UCSD-AML1 (cell line): ENCODE measurements around the gene FJX1.
A peak's percentile ranks its signal among the peaks of the same experiment; 100 is the strongest.

Experiments
- DNase-seq: peaks from one replicate; lab custom pipeline; 2025; ENCODE audit not compliant: unreplicated experiment; lab: John Stamatoyannopoulos, UW

FJX1 gene, protein sequence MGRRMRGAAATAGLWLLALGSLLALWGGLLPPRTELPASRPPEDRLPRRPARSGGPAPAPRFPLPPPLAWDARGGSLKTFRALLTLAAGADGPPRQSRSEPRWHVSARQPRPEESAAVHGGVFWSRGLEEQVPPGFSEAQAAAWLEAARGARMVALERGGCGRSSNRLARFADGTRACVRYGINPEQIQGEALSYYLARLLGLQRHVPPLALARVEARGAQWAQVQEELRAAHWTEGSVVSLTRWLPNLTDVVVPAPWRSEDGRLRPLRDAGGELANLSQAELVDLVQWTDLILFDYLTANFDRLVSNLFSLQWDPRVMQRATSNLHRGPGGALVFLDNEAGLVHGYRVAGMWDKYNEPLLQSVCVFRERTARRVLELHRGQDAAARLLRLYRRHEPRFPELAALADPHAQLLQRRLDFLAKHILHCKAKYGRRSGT

DNA sequence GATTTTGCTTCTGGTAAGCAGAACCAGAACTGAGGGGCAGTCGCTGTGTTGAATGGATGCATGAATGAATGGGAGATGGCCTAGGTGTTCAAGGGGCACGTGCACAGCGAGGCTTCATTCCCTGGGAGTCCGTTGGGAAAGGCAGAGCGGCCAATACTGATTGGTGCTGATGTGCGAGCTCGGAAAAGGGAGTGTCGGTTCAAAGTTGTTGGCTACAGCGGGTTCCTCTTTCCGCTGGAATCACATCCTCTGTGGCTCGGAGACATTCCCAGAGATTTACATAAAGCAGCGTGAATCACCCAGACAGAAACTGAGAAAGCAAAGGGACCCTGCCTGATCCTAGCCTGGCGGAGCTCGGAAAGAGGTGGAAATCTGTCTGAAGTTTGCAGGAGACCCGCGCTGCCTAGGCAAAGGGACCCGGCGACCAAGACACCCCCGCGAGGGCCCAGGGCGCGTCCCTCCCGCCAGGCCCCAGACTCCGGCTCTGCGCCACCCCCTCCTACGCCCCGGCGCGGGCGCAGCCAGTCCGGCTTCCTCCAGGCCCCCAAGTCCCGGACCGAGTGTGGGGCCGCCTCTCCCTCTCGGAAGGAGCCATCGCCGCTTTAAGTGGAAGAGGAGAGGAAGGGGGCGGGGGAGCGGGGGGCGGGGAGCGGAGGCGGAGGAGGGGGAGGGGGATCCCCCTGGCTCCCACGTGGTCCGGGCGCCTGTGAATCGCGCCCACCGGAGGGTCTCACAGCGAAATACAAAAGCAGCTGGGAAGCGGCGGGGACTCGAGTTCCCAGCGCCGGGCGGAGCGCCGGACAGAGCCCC is at the start of gene FJX1:
FJX1 (plus strand) TSS at position 774 of the 810 bp plus-strand sequence. CDS start 177 bp downstream, outside the sequence.
- DNase-seq, result peak; percentile 38

DNA sequence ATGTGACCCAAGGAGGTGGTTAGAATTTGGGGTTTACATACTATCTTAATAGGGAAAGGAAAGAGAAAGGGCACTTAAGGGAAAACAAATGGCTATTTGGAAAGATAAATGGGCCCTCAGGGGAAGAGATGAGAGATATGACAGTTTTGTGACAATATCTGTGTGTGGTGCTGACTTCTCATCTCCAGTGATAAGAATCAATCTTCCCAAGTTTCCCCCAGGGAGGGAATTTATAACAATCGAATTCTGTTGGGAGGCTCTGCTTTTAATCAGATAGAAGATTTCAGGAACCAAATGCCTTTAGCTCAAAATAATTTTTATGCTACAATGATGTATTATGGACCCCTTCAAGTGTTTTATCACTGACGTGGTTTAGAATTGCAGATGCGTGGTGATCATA is 46.6 kb upstream of the FJX1 start:
- DNase-seq, result no peak

DNA sequence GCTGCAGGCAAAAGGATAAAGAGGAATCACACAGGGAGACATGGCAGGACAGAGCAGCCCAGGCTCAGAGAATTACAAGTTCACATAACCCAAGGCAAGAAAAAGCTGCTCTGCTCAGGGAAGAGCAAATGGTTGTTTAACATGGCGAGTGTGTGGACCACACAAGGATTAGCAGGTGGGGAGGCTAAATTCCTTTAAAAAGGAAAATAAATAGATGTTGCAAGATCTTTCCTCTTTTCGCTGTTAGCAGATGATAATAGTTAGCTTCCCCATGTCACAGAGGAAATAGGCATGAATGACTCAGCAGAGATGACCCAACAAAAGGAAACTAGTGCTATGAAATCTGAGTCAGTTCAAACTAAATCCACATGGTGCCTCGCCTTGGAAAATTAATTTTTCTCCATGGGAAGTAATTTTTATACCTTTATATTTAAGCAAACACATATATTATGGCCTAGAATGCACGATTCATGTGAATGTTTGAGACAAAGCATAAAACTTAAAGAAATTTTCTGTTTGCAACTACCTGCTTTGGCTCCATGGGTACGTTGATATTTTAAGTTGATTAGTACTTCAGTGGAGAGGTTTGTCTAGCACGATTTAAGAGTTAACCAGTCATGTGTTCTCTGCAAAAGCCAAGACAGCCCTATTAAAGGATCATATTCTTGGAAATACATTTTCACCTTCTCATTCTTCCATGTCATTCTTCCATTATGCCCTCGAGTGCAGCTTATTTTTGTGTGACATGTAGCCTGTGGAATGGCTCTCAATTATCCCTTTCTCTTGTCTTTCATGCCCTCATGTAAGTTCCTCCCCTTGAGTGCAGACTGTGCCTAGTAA is 38.5 kb upstream of the FJX1 start:
- DNase-seq, result no peak

DNA sequence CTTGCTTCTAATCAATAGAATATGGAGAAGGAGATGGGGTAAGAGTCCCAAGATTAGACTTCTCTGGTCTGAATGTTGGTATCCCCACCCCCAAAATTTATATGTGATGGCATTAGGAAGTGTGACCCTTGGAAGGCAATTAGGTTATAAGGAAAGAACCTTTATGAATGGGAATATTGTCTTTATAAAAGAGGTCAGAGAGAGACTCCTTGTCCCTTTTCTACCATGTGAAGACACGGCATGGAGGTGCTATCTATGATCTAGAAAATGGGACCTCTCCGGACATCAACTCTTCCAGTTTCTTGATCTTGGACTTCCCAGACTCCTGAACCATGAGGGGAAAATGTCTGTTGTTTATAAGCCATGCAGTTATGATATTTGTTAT is 37.9 kb upstream of the FJX1 start:
- no peak for DNase-seq

DNA sequence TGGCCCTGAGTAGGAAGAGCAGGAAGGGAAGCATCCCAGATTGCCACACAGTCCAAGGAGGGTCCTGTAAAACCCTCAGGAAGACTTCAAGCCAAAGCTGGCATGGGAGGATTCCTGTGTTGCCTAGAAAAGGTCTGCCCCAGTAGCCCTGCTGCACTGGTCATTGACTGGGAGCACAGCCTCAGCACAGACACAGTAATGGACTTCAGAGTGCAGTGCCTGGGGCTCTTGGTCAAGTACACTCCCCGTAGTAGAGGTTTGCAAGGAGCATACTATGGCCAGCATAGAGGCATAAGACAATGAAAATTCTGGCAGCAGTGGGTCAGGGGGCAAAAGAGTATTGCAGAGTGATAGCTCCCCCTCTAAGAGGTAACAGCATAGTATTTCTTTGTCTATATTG is 36.2 kb upstream of the FJX1 start:
- DNase-seq, result no peak

DNA sequence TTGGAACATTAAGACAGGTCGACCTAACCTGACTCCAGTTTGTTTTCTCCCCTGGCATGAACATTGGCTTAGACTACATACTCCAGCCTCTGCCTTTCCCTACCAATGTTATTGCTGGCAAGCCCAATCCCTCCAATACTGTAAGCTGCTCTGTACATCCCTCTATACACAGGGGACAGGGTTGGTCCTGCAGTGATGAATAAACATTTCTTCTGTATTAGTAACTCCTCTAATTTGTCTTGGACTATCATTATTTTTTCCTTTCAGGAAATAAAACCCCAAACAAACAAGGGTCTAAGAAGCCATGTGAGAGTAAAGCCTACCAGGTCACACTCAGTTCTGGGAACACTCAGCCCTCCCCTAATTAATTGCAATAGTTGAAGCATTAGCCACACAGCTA is 35.1 kb upstream of the FJX1 start:
- no peak for DNase-seq

DNA sequence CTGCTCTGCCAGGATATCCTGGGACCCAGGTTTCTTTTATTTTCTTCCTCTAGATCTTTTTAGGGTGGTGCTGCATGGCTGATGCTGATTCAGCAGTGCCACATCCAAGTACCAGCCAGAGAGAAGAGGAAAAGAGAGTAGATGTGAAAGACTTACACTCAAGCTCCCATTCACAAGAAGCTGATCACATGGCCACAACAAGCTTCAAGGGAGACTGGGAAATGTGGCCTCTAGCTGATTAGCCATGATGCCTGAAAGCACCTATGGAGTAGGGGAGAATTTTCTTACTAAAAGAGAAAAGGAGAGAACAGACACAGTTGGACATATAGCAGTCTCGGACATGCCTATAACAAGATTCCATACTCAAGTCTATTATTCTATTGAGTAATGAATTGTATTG is 34.4 kb upstream of the FJX1 start:
- DNase-seq, result no peak

DNA sequence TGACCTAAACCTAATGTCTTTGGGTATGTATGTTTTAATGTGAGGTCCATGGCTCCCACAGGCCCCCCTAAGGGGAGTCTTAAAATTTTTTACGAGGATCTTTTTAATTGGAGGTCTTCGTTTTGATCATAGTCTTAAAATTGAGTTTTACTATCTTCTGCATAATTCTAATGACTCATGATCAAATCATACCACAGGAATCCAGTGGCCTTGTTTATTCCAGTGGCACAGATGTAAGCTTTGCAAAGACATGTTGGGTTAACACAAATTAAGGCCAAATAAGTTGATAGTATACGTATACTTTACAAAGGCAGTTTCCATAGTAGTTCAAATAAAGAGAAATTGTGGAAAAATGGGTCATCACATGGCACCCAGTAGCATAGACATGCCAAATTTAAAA is 33.9 kb upstream of the FJX1 start:
- no peak for DNase-seq

DNA sequence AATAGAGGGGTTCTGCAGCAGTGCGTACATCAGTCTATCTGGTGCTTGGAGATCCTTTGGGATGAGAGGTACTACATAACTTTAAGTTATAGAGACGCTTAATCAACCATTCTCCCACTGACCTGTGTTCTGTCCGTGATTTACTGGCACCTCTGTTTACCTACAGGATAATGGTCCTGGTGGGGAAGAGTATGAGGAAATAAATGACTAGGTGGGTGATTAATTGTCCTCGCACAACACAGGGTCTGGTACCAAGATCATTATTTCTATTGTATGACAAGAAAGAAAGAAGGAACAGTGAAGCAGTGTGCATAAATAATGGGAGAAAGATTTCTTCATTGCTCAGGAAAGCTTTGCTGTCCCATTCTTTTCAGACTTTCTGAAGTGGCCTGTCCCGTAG is 32.8 kb upstream of the FJX1 start:
- no peak for DNase-seq

DNA sequence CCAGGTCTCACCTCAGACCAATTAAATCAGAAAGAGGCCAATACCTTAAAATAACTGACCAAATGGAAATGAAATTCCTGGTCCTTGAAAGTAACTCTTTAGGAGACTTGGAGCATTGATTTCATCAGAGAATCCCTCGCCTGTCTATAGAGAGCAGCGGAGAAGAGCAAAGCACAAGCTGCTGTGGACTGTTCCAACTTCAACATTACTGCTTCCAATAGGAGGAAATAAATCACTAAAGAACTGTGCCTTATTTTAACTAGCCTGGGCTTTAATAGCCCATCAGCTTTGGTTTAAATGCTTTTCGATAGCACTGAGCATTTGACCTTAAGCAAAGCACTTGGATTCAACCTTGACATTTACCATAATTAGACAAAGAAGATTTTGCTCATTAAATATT is 32.0 kb upstream of the FJX1 start:
- DNase-seq, result no peak

DNA sequence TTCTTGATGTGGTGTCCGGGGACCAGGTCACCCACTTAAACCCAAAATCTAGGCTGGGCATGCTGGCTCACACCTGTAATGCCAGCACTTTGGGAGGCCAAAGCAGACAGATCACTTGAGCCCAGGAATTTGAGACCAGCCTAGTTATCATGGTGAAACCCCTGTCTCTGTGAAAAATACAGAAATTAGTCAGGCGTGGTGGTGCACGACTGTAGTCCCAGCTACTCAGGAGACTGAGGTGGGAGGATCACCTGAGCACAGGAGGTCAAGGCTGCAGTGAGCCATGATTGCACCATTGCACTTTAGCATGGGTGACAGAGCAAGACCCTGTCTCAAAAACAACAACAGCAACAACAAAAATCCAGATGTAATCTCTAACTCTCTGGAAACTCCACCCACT is 30.3 kb upstream of the FJX1 start:
- DNase-seq, result no peak

DNA sequence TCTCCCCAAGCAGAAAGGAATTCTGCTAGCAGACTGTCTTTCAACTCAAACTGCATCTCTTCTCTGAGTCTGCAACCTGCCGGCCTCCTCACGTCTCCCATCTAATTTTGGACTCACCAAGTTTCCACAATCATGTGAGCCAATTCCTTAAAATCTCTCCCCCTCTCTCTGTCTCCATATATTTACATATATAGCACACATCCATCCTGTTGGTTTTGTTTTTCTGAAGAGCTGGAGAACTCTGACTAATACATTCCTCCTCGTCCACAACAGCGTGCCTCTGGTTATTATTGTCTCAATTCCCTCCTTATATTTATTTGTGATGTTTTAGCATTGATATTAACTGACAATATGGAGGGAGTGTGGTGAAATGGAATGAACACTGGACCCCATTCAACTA is 29.6 kb upstream of the FJX1 start:
- no peak for DNase-seq

DNA sequence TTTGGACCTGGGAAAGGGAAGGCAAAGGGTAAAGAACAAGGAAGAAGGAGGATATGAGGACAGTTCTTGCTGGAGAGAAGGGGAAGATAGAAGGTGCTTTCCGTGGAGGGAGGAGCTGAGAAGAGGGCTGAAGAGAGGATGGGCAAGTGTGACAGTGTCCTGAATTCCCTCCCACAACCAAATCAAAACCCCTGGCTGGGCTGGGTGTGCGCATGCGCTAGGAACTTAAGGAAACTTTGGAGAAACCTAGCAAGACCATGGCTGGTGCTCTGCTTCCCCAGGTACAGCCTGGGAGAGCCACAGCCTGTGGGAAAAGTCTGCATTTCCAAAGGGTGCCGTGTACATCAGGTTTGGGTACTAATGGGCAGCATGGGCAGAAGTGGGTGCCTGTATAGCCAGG is 29.0 kb upstream of the FJX1 start:
- DNase-seq, result no peak

DNA sequence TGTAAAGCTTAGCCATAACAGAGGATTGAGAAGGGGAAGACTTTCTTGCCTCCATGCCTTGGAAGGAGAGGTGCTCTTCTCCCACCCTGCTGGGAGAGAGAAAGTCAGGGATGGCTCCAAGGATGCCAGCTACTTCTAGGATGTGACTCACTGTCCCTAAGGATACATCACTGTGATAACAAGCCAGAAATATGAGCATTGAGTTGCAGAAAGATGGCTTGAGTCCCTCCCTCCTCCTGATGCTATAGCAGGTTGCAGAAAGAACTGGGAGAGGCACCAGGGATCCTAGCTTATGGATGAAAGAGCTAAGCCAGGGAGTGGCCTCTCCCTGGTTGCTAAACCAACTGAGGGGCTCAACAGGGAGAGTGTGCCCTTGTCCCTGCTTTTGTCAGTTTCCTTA is 27.8 kb upstream of the FJX1 start:
- DNase-seq, result no peak

DNA sequence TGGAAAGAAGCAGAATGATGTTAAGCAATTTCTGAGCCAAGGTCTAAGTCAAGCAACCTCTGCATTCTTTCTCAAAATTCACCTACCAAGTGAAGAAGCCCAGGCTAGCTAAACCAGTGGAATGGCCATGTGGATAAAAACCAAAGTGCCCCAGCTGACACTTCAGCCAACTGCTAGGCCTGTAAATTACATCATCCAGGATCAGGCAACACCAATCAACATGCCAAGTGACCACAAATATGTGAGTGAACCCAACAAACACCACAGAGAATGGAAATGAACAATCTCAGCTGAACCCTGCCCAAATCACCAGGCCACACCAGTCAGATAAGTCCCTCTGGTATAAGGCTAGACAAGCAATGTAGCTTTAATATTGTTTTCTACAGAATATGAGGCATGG is 25.1 kb upstream of the FJX1 start:
- DNase-seq, result no peak

DNA sequence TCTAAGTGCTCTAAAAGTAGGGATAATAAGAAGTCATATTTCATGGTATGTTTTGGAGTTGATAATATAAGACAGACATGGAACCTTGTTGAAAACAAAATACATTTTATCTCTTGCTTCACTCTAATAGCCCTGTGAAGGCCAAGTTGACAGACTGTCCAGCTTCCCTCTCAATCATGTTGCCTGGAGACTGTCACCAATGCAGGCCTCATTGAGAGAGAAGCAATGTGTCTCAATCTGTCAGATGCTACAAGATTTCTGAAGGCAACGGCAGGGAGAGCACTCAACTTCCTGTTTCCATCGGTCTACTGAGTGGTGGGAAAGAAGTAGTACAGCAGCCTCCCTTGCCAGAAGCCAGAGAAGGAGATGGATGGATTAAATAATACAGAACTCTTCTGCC is 23.6 kb upstream of the FJX1 start:
- DNase-seq, result no peak

DNA sequence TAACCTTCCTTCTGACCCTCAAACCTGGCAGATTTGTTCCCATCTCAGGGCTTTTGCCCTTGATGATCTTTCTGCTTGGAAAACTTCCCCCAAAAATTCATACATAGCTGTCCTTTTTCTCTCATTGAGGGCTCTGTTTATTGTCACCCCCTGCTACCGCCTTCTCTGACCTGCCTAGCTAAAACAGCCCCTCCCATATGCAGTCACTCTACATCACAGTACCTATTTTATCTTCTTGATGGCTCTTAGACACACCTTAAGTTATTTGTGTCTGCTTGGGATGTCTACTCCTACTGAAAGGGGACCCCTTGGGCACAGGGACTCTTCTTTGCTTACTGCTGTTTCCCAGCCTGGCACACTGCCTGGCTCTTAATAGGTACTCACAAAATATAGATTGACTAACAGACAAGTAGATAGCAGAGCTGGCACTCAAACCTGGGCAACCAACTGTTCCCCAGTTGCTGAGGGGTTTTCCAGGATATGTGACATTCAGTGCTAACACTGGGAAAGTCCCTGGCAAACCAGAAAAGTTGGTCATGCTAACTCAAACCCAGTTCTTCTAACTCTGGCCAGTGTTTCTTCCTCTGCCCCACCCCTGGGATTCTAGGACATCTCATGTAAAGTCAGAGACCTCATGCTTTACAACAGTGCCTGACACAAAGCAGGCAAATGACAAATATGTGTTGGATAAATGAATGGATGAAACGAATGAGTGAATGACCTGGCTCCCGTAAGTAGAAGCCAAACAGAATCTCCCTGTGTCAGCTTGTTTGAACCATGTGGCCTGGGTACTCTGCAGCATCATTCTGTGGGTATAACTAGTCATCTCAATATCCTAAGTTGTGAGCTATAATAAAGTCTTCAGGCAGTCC is 19.8 kb upstream of the FJX1 start:
- DNase-seq, result no peak

DNA sequence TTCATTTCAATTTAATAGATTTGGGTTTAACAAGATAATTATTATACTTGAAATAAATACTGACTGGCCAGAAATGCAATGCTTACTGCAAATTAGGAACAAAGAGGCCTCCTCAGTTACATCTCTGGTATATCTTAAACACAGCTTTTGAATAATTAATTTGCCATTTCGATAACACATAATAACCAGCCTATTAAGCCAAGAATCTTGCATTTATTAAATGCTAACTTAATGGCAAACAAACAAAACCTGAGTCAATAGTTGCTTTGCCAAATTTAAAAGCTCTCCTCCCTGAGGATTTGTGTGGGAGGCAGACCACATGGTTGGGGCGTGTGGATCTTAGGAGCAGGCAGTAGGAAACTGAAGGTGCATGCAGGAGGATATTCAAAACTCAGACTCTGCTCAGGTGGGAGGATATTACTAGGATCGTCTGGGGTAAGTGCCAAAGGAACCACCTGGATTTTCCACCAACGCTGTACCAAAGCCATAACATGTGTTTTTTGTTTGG is 17.9 kb upstream of the FJX1 start:
- no peak for DNase-seq

DNA sequence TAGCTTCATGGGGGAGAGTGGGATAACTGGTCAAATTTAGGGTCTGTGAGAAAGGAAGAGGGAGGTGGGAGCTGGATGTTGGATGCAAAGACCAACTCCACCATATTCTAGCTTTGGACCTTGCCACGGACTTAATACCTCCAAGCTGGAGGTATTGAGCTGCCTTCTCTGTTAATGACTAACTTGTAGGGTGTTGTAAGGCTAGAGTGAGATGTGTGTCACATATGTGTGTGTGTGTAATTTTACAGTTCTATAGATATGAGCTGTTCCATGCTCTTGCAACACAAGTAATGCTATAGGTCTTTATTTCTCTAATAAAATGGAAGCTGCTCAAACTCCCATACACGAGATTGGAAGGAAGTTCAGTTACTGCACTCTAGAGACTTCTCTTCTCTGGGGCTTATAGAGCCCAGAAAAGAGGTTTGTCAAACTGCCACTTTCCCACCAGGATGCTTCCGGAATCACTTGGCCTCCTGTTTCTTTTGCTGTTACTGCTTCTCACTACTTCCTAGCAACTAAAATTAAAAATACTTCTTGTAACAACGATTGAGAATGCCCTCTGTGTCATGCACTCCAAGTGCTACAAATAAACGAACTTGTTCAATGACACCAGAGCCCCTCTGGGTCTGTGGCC is 16.0 kb upstream of the FJX1 start:
- no peak for DNase-seq

DNA sequence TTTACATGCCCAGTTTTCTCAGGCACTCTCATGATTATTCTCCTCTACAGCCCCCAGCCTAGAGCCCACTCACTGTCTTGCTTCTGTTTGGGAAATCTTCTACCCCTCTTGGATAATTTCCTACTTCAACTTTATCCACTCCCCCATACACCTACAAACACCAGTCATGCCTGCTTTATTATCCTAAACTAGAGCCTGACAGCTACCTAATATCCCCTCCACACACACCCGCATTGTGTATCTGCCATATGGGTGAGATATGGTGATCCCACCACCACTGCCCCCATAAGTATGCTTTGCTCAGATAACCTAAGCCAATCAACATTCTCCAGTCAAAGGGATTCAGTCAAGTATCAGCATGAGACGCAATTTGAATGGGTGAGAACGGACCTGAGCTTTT is 15.3 kb upstream of the FJX1 start:
- DNase-seq, result no peak
